HEK293 (cell line): Measurements from ENCODE around the gene ATAD1.
A peak's percentile ranks its signal among the peaks of the same experiment; 100 is the strongest.

ENCODE experiments used
- HIC1 ChIP-seq: fragments of 450-650 bp; formaldehyde crosslinking; IDR thresholded peaks from 2 replicates; pipeline ENCODE4 v1.5.1; 2016; ENCODE audit warnings: missing biosample characterization, missing genetic modification characterization
- IKZF3 ChIP-seq: fragments of 450-650 bp; IDR thresholded peaks from 2 replicates; pipeline ENCODE4 v1.5.0; 2018; ENCODE audit warnings: missing biosample characterization, mild to moderate bottlenecking, missing genetic modification characterization, moderate library complexity
- KLF1 ChIP-seq: fragments of 450-650 bp; formaldehyde crosslinking; IDR thresholded peaks from 2 replicates; pipeline ENCODE4 v1.5.1; 2016; ENCODE audit warnings: missing biosample characterization, missing genetic modification characterization
- KLF9 ChIP-seq: fragments of 450-650 bp; formaldehyde crosslinking; IDR thresholded peaks from 2 replicates; pipeline ENCODE4 v1.5.1; 2016; ENCODE audit warnings: missing biosample characterization, missing genetic modification characterization, low read depth
- MYNN ChIP-seq: fragments of 450-650 bp; formaldehyde crosslinking; IDR thresholded peaks from 2 replicates; pipeline ENCODE4 v1.5.1; 2016; ENCODE audit warnings: missing biosample characterization, missing genetic modification characterization, borderline replicate concordance
- PRDM1 ChIP-seq: fragments of 450-650 bp; formaldehyde crosslinking; IDR thresholded peaks from 2 replicates; pipeline ENCODE4; 2016; ENCODE audit warnings: missing biosample characterization, missing genetic modification characterization
- PRDM6 ChIP-seq: fragments of 450-650 bp; formaldehyde crosslinking; IDR thresholded peaks from 2 replicates; pipeline ENCODE4 v1.5.1; 2017; ENCODE audit warnings: missing biosample characterization, missing genetic modification characterization
- SCRT2 ChIP-seq: fragments of 450-650 bp; formaldehyde crosslinking; IDR thresholded peaks from 2 replicates; pipeline ENCODE4 v1.5.1; 2016; ENCODE audit warnings: missing biosample characterization, missing genetic modification characterization
- SP7 ChIP-seq: fragments of 450-650 bp; formaldehyde crosslinking; IDR thresholded peaks from 2 replicates; pipeline ENCODE4 v1.5.1; 2016; ENCODE audit warnings: missing biosample characterization, missing genetic modification characterization
- TRIM28 ChIP-seq: IDR thresholded peaks from 2 replicates; pipeline ENCODE4 v1.6.1; 2011; ENCODE audit warnings: low read length, control low read depth, borderline replicate concordance
- ZNF184 ChIP-seq: fragments of 450-650 bp; IDR thresholded peaks from 2 replicates; pipeline ENCODE4 v1.5.1; 2018; ENCODE audit warnings: missing biosample characterization, mild to moderate bottlenecking, missing genetic modification characterization
- ZNF211 ChIP-seq: fragments of 450-650 bp; formaldehyde crosslinking; IDR thresholded peaks from 2 replicates; pipeline ENCODE4 v1.5.1; 2016; ENCODE audit warnings: low read depth, missing biosample characterization, missing genetic modification characterization
- ZNF24 ChIP-seq: fragments of 450-650 bp; formaldehyde crosslinking; IDR thresholded peaks from 2 replicates; pipeline ENCODE4 v1.5.1; 2016; ENCODE audit warnings: missing biosample characterization, missing genetic modification characterization
- ZNF280D ChIP-seq: fragments of 450-650 bp; formaldehyde crosslinking; IDR thresholded peaks from 2 replicates; pipeline ENCODE4 v1.5.1; 2016; ENCODE audit warnings: missing biosample characterization, missing genetic modification characterization
- ZNF423 ChIP-seq: fragments of 450-650 bp; formaldehyde crosslinking; IDR thresholded peaks from 2 replicates; pipeline ENCODE4 v1.5.1; 2016; ENCODE audit warnings: missing biosample characterization, missing genetic modification characterization
- ZNF48 ChIP-seq: fragments of 450-650 bp; formaldehyde crosslinking; IDR thresholded peaks from 2 replicates; pipeline ENCODE4 v1.5.1; 2016; ENCODE audit warnings: missing biosample characterization, missing genetic modification characterization
- ZNF501 ChIP-seq: fragments of 450-650 bp; formaldehyde crosslinking; IDR thresholded peaks from 2 replicates; pipeline ENCODE4 v1.5.1; 2016; ENCODE audit warnings: missing biosample characterization, missing genetic modification characterization
- ZNF521 ChIP-seq: fragments of 450-650 bp; formaldehyde crosslinking; IDR thresholded peaks from 2 replicates; pipeline ENCODE4 v1.5.1; 2017; ENCODE audit warnings: missing biosample characterization, mild to moderate bottlenecking, missing genetic modification characterization
- ZNF529 ChIP-seq: fragments of 450-650 bp; formaldehyde crosslinking; IDR thresholded peaks from 2 replicates; pipeline ENCODE4 v1.5.1; 2017; ENCODE audit warnings: missing genetic modification characterization, missing biosample characterization; ENCODE audit not compliant: insufficient replicate concordance
- ZNF544 ChIP-seq: fragments of 450-650 bp; formaldehyde crosslinking; IDR thresholded peaks from 2 replicates; pipeline ENCODE4 v1.5.0; 2017; ENCODE audit warnings: missing biosample characterization, missing genetic modification characterization
- ZNF549 ChIP-seq: fragments of 450-650 bp; IDR thresholded peaks from 2 replicates; pipeline ENCODE4 v1.5.1; 2018; ENCODE audit warnings: missing biosample characterization, missing genetic modification characterization, mild to moderate bottlenecking, inconsistent platforms, moderate library complexity
- ZNF560 ChIP-seq: fragments of 450-650 bp; formaldehyde crosslinking; IDR thresholded peaks from 2 replicates; pipeline ENCODE4 v1.5.1; 2017; ENCODE audit warnings: missing biosample characterization, missing genetic modification characterization, borderline replicate concordance
- ZNF580 ChIP-seq: fragments of 450-650 bp; formaldehyde crosslinking; IDR thresholded peaks from 2 replicates; pipeline ENCODE4 v1.5.1; 2016; ENCODE audit warnings: missing biosample characterization, missing genetic modification characterization
- ZNF596 ChIP-seq: fragments of 450-650 bp; IDR thresholded peaks from 2 replicates; pipeline ENCODE4 v1.5.0; 2018; ENCODE audit warnings: missing biosample characterization, mild to moderate bottlenecking, missing genetic modification characterization, moderate library complexity
- ZNF639 ChIP-seq: fragments of 450-650 bp; formaldehyde crosslinking; IDR thresholded peaks from 2 replicates; pipeline ENCODE4 v1.5.1; 2016; ENCODE audit warnings: missing biosample characterization, missing genetic modification characterization
- ZNF658 ChIP-seq: fragments of 450-650 bp; formaldehyde crosslinking; IDR thresholded peaks from 2 replicates; pipeline ENCODE4; 2016; ENCODE audit warnings: missing biosample characterization, missing genetic modification characterization
- ZNF791 ChIP-seq: fragments of 450-650 bp; formaldehyde crosslinking; IDR thresholded peaks from 2 replicates; pipeline ENCODE4 v1.5.1; 2016; ENCODE audit warnings: missing biosample characterization, missing genetic modification characterization
- ZNF792 ChIP-seq: fragments of 450-650 bp; formaldehyde crosslinking; IDR thresholded peaks from 2 replicates; pipeline ENCODE4 v1.5.1; 2016; ENCODE audit warnings: missing biosample characterization, missing genetic modification characterization
- ZNF830 ChIP-seq: fragments of 450-650 bp; IDR thresholded peaks from 2 replicates; pipeline ENCODE4 v1.5.0; 2018; ENCODE audit warnings: missing biosample characterization, missing genetic modification characterization, low read depth, mild to moderate bottlenecking, moderate library complexity
- ZSCAN18 ChIP-seq: fragments of 450-650 bp; formaldehyde crosslinking; IDR thresholded peaks from 2 replicates; pipeline ENCODE4 v1.5.1; 2016; ENCODE audit warnings: missing biosample characterization, missing genetic modification characterization
- ZXDB ChIP-seq: fragments of 450-650 bp; formaldehyde crosslinking; IDR thresholded peaks from 2 replicates; pipeline ENCODE4 v1.5.1; 2016; ENCODE audit warnings: missing biosample characterization, missing genetic modification characterization

Gene ATAD1

GRCh38 chr10:87846023-87846422 is 28.0 kb upstream of the ATAD1 start (continued):
- TF ChIP-seq ZNF792 (0 out of 2 replicates have a peak, but pooled peaks have one; percentile 56), IKZF3 (peak; percentile 99), ZNF560 (no peak), ZNF596 (tag by site-specific recombination) (peak; percentile 44; the same call in 1 of the 2 replicates), ZNF501 (tag by site-specific recombination) (peak; percentile 99), ZNF791 (tag by site-specific recombination) (peak; percentile 78; the same call in 1 of the 2 replicates), ZNF830 (tag by site-specific recombination) (no peak), SCRT2 (tag by site-specific recombination) (0 out of 2 replicates have a peak, but pooled peaks have one; percentile 39), ZNF184 (tag by site-specific recombination) (peak; percentile 86), TRIM28 (peak; percentile 60; the same call in 1 of the 2 replicates), ZNF529 (no peak), ZNF580 (tag by site-specific recombination) (peak; percentile 92), ZNF639 (tag by site-specific recombination) (peak; percentile 100), PRDM1 (tag by site-specific recombination) (peak; percentile 71), PRDM6 (tag by site-specific recombination) (peak; percentile 94), ZNF549 (tag by site-specific recombination) (0 out of 2 replicates have a peak, but pooled peaks have one; percentile 6), ZNF658 (tag by site-specific recombination) (no peak), HIC1 (tag by site-specific recombination) (peak; percentile 99), SP7 (tag by site-specific recombination) (peak; percentile 100), KLF1 (peak; percentile 88), ZSCAN18 (tag by site-specific recombination) (no peak), ZNF280D (peak; percentile 92), ZNF211 (tag by site-specific recombination) (no peak), ZNF24 (peak; percentile 99), ZNF423 (no peak), ZNF544 (tag by site-specific recombination) (no peak), KLF9 (no peak), ZNF48 (tag by site-specific recombination) (no peak), ZXDB (tag by site-specific recombination) (peak; percentile 98), MYNN (tag by site-specific recombination) (no peak), ZNF521 (tag by site-specific recombination) (no peak)
